ENCODE data around the gene ST3GAL3. TPM values are rescaled to one million over a fixed set of nuclear protein-coding genes. Genes with fewer than 3 reads are reported as not detected.

The ST3GAL3 gene
- total and polyA plus RNA-seq, 10 of the 15 experiments (the other 5 are each of a cell fraction or from before 2014, with no cell fraction given): 1.2 to 19.3 (median 11.0) TPM

DNA sequence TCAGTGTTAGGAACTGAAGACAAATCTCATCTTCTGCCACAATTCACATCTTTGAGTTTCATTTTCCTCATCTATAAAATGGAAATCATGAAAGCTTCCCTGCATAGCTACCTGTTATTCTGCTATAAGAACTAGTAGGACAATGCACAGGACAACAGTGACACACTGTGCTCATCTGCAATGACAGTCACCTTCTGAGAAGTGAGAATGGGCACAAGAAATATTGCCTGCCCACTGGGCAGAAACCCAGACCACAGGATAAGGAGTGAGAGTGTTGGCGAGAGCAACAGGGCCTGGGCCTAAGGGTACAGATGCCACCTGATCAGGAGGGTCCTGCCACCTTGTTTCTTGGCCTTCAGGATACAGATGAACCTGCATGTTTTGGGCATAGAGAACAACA, 203.0 kb downstream of the ST3GAL3 start:
- no peaks in the 10 kb centered on the region for H3K9me3 ChIP-seq (replicated peaks; ENCODE audit: control insufficient read depth, insufficient read depth, low read length)
- FAIRE-seq (no peak), ATAC-seq (peak; percentile 46), DNase-seq (ENCODE audit: low read depth, low spot score) (no peak)
- H2AFZ ChIP-seq (ENCODE audit: control insufficient read depth, low read depth, low read length): no peak overlapping the region
- H4K20me1 ChIP-seq (ENCODE audit: control insufficient read depth, insufficient read depth): no peaks in the 10 kb centered on the region
- H3K36me3 ChIP-seq (ENCODE audit: control insufficient read depth in 2 of 2, insufficient read depth in 2 of 2, low read length in 1 of 2): no peaks in the 10 kb centered on the region
- no peak overlapping the region for H3K4me3 ChIP-seq
- POLR2A ChIA-PET: no interaction called here
- TF ChIP-seq, protein P1, sequence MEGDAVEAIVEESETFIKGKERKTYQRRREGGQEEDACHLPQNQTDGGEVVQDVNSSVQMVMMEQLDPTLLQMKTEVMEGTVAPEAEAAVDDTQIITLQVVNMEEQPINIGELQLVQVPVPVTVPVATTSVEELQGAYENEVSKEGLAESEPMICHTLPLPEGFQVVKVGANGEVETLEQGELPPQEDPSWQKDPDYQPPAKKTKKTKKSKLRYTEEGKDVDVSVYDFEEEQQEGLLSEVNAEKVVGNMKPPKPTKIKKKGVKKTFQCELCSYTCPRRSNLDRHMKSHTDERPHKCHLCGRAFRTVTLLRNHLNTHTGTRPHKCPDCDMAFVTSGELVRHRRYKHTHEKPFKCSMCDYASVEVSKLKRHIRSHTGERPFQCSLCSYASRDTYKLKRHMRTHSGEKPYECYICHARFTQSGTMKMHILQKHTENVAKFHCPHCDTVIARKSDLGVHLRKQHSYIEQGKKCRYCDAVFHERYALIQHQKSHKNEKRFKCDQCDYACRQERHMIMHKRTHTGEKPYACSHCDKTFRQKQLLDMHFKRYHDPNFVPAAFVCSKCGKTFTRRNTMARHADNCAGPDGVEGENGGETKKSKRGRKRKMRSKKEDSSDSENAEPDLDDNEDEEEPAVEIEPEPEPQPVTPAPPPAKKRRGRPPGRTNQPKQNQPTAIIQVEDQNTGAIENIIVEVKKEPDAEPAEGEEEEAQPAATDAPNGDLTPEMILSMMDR (IDR thresholded peaks at IDR 0.05 in 2 of 3, conservative IDR thresholded peaks at IDR 0.05 in 1 of 3; ENCODE audit: control insufficient read depth in 2 of 3, extremely low read depth in 1 of 3, insufficient read depth in 1 of 3, low read depth in 3 of 3, low read length in 3 of 3): peak in 2 of 3 experiments; percentile 17 to 35; a peak in 3 of 6 replicates
- TF ChIP-seq SMC3 (IDR thresholded peaks at IDR 0.05; ENCODE audit: borderline replicate concordance, low read length) (peak; percentile 30; the same call in 1 of the 2 replicates), ZNF217 (IDR thresholded peaks at IDR 0.05) (no peak), RAD21 (IDR thresholded peaks at IDR 0.05; ENCODE audit: insufficient read depth, low read depth, low read length) (peak; percentile 47)
- H3K79me2 ChIP-seq (ENCODE audit: control insufficient read depth, insufficient read depth, low read length): no peaks in the 10 kb centered on the region
- no peaks in the 10 kb centered on the region for H3K4me1 ChIP-seq (ENCODE audit: control insufficient read depth, insufficient read depth, low read length)
- in situ Hi-C loops (cut with MboI): no loop called here
- no TSS peak for BruUV-seq (replicated peaks)
- H3K9ac ChIP-seq (ENCODE audit: control insufficient read depth, insufficient read depth, low read length): no peak overlapping the region
- CTCF ChIA-PET: interaction anchor here (1.0 to 5.5 kb wide), 3 partner anchors 18 to 146 kb away, joined by 4 to 81 read pairs (median 4); no protein-coding TSS in a partner anchor
- SMC1A ChIA-PET (ENCODE audit: uncharacterized antibody, unreplicated experiment): interaction anchor here (0.7 to 7.1 kb wide), 3 partner anchors 24 to 145 kb away, joined by 3 to 74 read pairs (median 11); no protein-coding TSS in a partner anchor
- H3K27me3 ChIP-seq (replicated peaks in 1 of 2; ENCODE audit: control insufficient read depth in 2 of 2, insufficient read depth in 2 of 2, low read length in 1 of 2): no peaks in the 10 kb centered on the region
- H3K4me2 ChIP-seq (ENCODE audit: control insufficient read depth, insufficient read depth): no peak overlapping the region
- RAD21 ChIA-PET (ENCODE audit: unreplicated experiment): interaction anchor here (1.0 to 7.1 kb wide), 2 partner anchors 25 to 146 kb away, joined by 4 to 73 read pairs; no protein-coding TSS in a partner anchor
- intact Hi-C loops (cut with micrococcal nuclease; ENCODE audit: unreplicated experiment): no loop called here
- 95% methylated on average over 1 of the region's 1 CpG for WGBS (ENCODE audit: insufficient coverage, insufficient replicate concordance, low lambda C conversion rate, missing lambda C conversion rate)
- no peak overlapping the region for H3K27ac ChIP-seq (ENCODE audit: control insufficient read depth, insufficient read depth)

- no peak overlapping the region for H3K4me2 ChIP-seq (ENCODE audit: control insufficient read depth, insufficient read depth)
- FAIRE-seq: no peak
- H3K9ac ChIP-seq (ENCODE audit: control insufficient read depth, insufficient read depth, low read length): no peak overlapping the region
- CTCF ChIA-PET: interaction anchor here (0.6 to 5.5 kb wide), 5 partner anchors 13 to 259 kb away, joined by 3 to 81 read pairs (median 4); partner anchors contain the start of gene ARTN
- H3K79me2 ChIP-seq (ENCODE audit: control insufficient read depth, insufficient read depth, low read length): no peaks in the 10 kb centered on the region
- H3K4me1 ChIP-seq (ENCODE audit: control insufficient read depth, insufficient read depth, low read length): no peaks in the 10 kb centered on the region
- BruUV-seq (replicated peaks): no TSS peak
- intact Hi-C loops (cut with micrococcal nuclease; ENCODE audit: unreplicated experiment) (no loop called here), in situ Hi-C loops (cut with MboI) (no loop called here)
- no peak for DNase-seq (ENCODE audit: low read depth, low spot score)
- no peak overlapping the region for H3K4me3 ChIP-seq
- SMC1A ChIA-PET (ENCODE audit: uncharacterized antibody, unreplicated experiment): interaction anchor here (1.1 to 7.1 kb wide), 3 partner anchors 17 to 148 kb away, joined by 3 to 74 read pairs (median 11); no protein-coding TSS in a partner anchor
- RAD21 ChIA-PET (ENCODE audit: unreplicated experiment): interaction anchor here (2.6 to 7.1 kb wide), 2 partner anchors 22 to 148 kb away, joined by 7 to 73 read pairs; no protein-coding TSS in a partner anchor
- H3K9me3 ChIP-seq (replicated peaks; ENCODE audit: control insufficient read depth, insufficient read depth, low read length): no peaks in the 10 kb centered on the region
- H3K27ac ChIP-seq (ENCODE audit: control insufficient read depth, insufficient read depth): no peak overlapping the region
- H4K20me1 ChIP-seq (ENCODE audit: control insufficient read depth, insufficient read depth): no peaks in the 10 kb centered on the region
- no peaks in the 10 kb centered on the region for H3K36me3 ChIP-seq (ENCODE audit: control insufficient read depth in 2 of 2, insufficient read depth in 2 of 2, low read length in 1 of 2)
- no peak for ATAC-seq
- H3K27me3 ChIP-seq (replicated peaks in 1 of 2; ENCODE audit: control insufficient read depth in 2 of 2, insufficient read depth in 2 of 2, low read length in 1 of 2): no peaks in the 10 kb centered on the region
- WGBS (ENCODE audit: insufficient coverage, insufficient replicate concordance, low lambda C conversion rate, missing lambda C conversion rate): 100% methylated on average over 2 of the region's 2 CpGs
- POLR2A ChIA-PET: no interaction called here
- H2AFZ ChIP-seq (ENCODE audit: control insufficient read depth, low read depth, low read length): no peak overlapping the region
- TF ChIP-seq RB1 (IDR thresholded peaks at IDR 0.05; ENCODE audit: borderline replicate concordance) (no peak), ATF2 (IDR thresholded peaks at IDR 0.05; ENCODE audit: low read length) (no peak), USF2 (IDR thresholded peaks at IDR 0.05; ENCODE audit: borderline replicate concordance, low read depth, low read length) (no peak), NFIC (IDR thresholded peaks at IDR 0.05; ENCODE audit: low read depth, low read length) (no peak), EP300 (IDR thresholded peaks at IDR 0.05; ENCODE audit: borderline replicate concordance in 1 of 2, control insufficient read depth in 1 of 2, low read depth in 2 of 2, low read length in 2 of 2) (no peak)
- TF ChIP-seq, protein P2, sequence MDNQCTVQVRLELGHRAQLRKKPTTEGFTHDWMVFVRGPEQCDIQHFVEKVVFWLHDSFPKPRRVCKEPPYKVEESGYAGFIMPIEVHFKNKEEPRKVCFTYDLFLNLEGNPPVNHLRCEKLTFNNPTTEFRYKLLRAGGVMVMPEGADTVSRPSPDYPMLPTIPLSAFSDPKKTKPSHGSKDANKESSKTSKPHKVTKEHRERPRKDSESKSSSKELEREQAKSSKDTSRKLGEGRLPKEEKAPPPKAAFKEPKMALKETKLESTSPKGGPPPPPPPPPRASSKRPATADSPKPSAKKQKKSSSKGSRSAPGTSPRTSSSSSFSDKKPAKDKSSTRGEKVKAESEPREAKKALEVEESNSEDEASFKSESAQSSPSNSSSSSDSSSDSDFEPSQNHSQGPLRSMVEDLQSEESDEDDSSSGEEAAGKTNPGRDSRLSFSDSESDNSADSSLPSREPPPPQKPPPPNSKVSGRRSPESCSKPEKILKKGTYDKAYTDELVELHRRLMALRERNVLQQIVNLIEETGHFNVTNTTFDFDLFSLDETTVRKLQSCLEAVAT (IDR thresholded peaks at IDR 0.05): no peak
Measured at GRCh38 chr1:43912607-43913006, 205.3 kb downstream of the ST3GAL3 start.

Data from GM12878 (cell line).